Motor neuron (in vitro differentiated cells): ENCODE data around the gene CRIP2. TPM values are rescaled to one million over a fixed set of nuclear protein-coding genes. Genes with fewer than 3 reads are reported as not detected.
A peak's percentile ranks its signal among the peaks of the same experiment; 100 is the strongest.

Experiments used
- ATAC-seq, 8 experiments: fragments of 200-7000 bp; cut with Tn5 transposase; replicated peaks in 6 of 8; 2 replicates each; pipeline ENCODE4 v1.8.0; 2021; ENCODE audit warnings: mild to moderate bottlenecking in 8 of 8, moderate library complexity in 8 of 8
- H3K27ac ChIP-seq, 2 donors: fragments of 250-450 bp; sonication (Bioruptor Pico); 2 replicates each; pipeline ENCODE4 v1.9.0; 2021; ENCODE audit warnings: antibody characterized with exemption in 2 of 2, mild to moderate bottlenecking in 2 of 2, moderate library complexity in 1 of 2
- H3K4me1 ChIP-seq, 2 donors: fragments of 250-450 bp; sonication (Bioruptor Pico); replicated peaks in 1 of 2; 2 replicates each; pipeline ENCODE4 v1.6.1; 2021; ENCODE audit warnings: antibody characterized with exemption in 2 of 2, mild to moderate bottlenecking in 2 of 2, moderate library complexity in 1 of 2
- H3K4me3 ChIP-seq, 5 donors: fragments of 250-450 bp; sonication (Bioruptor Pico); 2 replicates each; pipeline ENCODE4 v1.9.0; 2021; ENCODE audit warnings: antibody characterized with exemption in 5 of 5, mild to moderate bottlenecking in 5 of 5, moderate library complexity in 4 of 5
- WGBS, 10 experiments: fragments of 450-650 bp; shearing (Covaris generic); methylation state at CpG; one replicate each; pipeline ENCODE4 v1.0.0; 2022; 5-methylcytosine and 5-hydroxymethylcytosine counted together
- in situ Hi-C, 9 experiments: fragments of 400-800 bp; cut with MboI; loops; one replicate each; pipeline ENCODE4 v1.15.0; 2021; ENCODE audit warnings: low sequenced_read_pairs in 9 of 9, low pct_unique_long_range_greater_than_20kb in 2 of 9; ENCODE audit not compliant: unreplicated experiment in 9 of 9
- total RNA-seq, 8 experiments: library from RNA; unstranded; fragments of 300-600 nt; gene quantifications; 2 replicates each; pipeline versions ENCODE4 v1.2.3 to v1.2.4, GENCODE V29; 2022

Gene CRIP2
- total RNA-seq, 8 experiments from 2014 or later: 9.5 to 194 (median 55.0) TPM

- peaks cover 23 to 31% of the 10 kb centered on the region in 2 donors for H3K4me1 ChIP-seq
- in situ Hi-C loops: no loop called here
- H3K4me3 ChIP-seq: peak within 1 kb of the TSS; percentile 50 to 78 (median 62)
- H3K27ac ChIP-seq: peak within 1 kb of the TSS; percentile 75 to 87
- 0 to 10% (median 3%) methylated on average over 2 to 10 of the region's 94 CpGs; no CpG with 5 or more reads in 7 of the 10 experiments for WGBS, 10 experiments
- peak; percentile 71 to 87 (median 82) for ATAC-seq
Measured at GRCh38 chr14:105490572-105491365, 16.1 kb downstream of the CRIP2 start, which contains the start of gene TEDC1. Gene TEDC1 (plus strand): TSS chr14:105491246. CDS start chr14:105491376, 130 bp downstream.

DNA sequence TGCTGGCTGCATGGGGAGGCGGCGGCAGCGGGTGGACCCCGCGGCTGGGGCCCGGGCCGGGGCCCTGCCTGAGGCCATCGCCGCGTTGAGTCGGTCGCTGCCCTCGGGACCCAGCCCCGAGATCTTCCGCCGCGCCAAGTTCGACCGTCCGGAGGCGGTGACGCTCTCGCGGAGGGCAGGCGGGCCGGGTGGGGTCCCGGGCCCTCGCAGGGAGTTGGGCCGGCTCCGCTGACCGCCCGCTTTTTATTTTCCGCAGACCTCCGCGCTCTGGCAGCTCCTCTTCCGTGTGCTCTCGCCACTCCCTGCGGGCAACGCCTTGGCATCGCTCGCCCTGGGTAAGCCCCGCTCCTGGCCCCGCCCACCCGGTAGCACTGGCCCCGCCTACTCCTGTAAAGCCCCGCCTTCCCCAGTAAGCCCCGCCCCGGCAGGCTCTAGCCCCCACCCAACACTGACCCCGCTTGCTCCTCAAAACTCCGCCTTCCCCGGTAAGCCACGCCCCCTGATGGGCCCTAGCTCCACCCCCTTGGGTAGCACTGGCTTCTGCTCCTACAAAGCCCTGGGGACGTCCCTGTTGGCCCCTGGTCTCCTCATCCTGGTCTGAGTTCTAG is 16.8 kb downstream of the CRIP2 start:
- in situ Hi-C loops: no loop called here
- Histone ChIP-seq H3K4me1 (peaks cover 17 to 24% of the 10 kb centered on the region in 2 donors), H3K4me3 (peak overlapping the region; percentile 42 to 78 (median 54)), H3K27ac (peak overlapping the region in 1 of 2 donors; percentile 36)
- peak in 2 of 8 experiments; percentile 0 to 4 for ATAC-seq
- 0% methylated on average over 2 of the region's 53 CpGs; no CpG with 5 or more reads in 9 of the 10 experiments for WGBS, 10 experiments

- in situ Hi-C loops: no loop called here
- no peak overlapping the region for H3K27ac ChIP-seq
- peak overlapping the region in 1 of 5 donors; percentile 59 for H3K4me3 ChIP-seq
- no peak for ATAC-seq
- H3K4me1 ChIP-seq: peaks cover 8 to 20% of the 10 kb centered on the region in 2 donors
- WGBS, 10 experiments: 60 to 100% (median 94%) methylated on average over 2 to 12 of the region's 24 CpGs; no CpG with 5 or more reads in 6 of the 10 experiments
Measured at GRCh38 chr14:105492031-105492970, 17.7 kb downstream of the CRIP2 start.

DNA sequence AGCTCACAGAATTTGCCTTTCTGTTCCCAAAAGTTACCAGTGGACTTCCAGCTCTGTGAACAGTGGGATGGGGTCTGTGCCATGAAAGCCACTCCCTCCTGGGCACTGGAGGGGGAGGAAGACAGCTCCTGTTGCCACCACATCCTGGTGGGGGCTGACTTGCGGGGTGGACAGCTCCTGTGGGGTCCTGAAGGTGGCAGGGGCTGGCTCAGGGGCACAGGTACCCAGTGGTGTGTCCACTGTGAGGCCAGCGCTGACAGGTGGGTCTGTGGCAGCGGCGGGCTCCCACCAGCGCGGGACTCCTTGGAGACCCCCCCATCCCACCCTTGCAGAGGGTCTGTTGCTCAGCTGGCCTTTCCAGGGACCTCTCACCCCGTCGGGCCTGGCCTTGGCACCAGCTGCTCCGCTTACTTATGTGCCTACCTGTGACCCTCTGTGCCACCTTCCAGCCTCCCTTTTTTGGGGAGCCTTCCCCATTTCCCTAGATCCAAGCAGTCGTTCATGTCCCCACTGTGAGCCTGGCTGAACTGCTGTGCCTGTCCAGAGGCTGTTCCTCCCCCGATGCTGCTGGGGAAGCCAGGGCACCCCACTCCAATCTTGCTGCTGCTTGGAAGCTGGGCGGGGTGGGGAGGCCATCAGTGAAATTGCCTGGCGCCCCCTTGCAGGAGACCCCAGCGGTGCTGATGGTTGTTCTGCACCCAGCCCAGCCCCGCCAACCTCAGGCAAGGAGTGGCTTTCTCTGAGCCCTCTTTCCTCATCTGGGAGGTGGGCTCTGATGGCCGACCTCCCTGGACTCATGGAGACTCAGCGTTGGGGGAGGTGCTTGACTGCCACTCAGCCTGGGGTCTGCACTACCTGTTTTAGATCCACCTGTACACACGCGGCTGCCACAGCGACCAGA is 18.6 kb downstream of the CRIP2 start:
- ATAC-seq: no peak
- peaks cover 8 to 15% of the 10 kb centered on the region in 2 donors for H3K4me1 ChIP-seq
- in situ Hi-C loops: no loop called here
- no peak overlapping the region for H3K27ac ChIP-seq
- WGBS, 10 experiments: 60 to 100% (median 100%) methylated on average over 1 of the region's 20 CpGs; no CpG with 5 or more reads in 4 of the 10 experiments
- H3K4me3 ChIP-seq: no peak overlapping the region

DNA sequence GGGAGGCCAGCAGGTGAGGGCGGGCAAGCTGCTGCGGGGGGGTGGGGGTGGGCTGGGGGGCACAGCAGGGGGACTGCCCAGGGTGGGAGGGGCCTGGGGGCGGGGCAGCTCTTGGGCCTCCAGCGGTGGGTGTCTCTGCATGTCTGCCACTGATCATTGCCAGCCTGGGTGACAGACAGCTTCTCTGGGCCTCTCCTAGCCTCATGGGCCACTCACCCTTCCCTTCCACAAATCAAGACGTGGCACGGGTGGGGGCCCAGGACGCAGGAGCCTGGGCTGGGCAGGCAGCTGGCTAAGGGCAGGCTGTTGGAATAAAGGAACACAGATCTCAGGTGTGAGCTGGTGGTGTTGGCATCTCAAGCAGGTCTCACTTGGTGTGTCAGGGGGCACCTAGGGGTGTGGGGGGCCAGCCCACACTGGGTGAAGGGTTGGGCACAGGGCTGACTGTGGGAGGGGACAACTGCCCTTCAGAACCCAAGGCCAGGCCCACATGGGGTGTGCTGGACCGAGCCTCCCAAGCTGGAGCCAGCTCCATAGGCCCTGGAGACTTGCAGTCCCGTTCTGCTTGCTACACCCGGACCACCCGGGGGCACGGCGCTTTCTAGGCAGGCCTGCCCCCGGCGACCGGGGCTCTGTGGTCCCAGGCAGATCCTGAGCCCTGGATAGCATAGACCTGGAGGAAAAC is 19.4 kb downstream of the CRIP2 start:
- 100% methylated on average over 1 of the region's 16 CpGs; no CpG with 5 or more reads in 9 of the 10 experiments for WGBS, 10 experiments
- in situ Hi-C loops: no loop called here
- Histone ChIP-seq H3K27ac (no peak overlapping the region), H3K4me1 (peaks cover 7 to 8% of the 10 kb centered on the region in 2 donors), H3K4me3 (no peak overlapping the region)
- no peak for ATAC-seq

GRCh38 chr14:105494606-105494929 is 19.9 kb downstream of the CRIP2 start:
- Histone ChIP-seq H3K4me3 (no peak overlapping the region), H3K27ac (no peak overlapping the region), H3K4me1 (peaks cover 3 to 7% of the 10 kb centered on the region in 2 donors)
- in situ Hi-C loops: no loop called here
- ATAC-seq: no peak
- 90 to 100% (median 97%) methylated on average over 1 to 6 of the region's 6 CpGs; no CpG with 5 or more reads in 4 of the 10 experiments for WGBS, 10 experiments

DNA sequence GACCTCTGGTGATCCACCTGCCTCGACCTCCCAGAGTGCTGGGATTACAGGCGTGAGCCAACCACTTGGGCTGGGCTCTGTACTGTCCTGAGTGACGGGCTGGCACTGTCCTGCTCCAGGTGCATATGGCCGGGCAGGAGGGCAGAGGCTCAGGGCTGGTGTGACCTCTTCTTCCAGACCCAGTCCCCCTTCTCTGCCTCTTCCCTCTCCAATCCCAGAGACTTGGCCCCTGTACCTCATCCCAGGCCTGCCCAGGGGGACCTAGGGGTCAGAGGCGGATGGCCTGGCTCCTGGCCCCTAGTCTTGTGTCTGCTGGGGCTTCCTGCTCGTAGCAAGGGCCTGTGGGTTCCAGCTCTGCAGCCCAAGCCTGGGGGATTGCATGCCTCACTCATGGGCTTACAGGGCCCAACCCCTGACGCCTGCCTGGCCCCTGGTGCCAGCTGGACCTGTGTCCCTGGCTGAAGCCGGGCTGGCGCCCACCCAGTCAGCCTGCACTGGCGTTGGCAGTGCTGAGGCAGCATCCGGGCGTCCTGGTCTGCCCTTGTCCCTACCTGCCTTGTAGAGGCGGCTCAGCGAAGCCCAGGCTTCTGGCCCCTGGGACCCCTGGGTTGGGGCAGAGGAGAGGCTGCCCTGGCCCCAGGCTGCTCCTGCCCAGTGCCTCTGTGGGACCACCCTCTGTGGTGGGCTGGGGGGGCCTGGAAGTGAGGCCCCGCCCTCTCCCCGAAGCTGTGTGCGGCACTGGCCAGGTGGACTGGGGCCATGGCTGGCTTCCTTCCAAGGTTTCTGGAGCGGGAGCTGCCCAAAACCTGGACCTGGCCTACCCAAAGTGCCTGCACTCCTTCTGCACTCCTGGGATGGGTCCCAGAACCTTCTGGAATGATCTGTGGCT is 20.7 kb downstream of the CRIP2 start:
- no peak overlapping the region for H3K4me3 ChIP-seq

DNA sequence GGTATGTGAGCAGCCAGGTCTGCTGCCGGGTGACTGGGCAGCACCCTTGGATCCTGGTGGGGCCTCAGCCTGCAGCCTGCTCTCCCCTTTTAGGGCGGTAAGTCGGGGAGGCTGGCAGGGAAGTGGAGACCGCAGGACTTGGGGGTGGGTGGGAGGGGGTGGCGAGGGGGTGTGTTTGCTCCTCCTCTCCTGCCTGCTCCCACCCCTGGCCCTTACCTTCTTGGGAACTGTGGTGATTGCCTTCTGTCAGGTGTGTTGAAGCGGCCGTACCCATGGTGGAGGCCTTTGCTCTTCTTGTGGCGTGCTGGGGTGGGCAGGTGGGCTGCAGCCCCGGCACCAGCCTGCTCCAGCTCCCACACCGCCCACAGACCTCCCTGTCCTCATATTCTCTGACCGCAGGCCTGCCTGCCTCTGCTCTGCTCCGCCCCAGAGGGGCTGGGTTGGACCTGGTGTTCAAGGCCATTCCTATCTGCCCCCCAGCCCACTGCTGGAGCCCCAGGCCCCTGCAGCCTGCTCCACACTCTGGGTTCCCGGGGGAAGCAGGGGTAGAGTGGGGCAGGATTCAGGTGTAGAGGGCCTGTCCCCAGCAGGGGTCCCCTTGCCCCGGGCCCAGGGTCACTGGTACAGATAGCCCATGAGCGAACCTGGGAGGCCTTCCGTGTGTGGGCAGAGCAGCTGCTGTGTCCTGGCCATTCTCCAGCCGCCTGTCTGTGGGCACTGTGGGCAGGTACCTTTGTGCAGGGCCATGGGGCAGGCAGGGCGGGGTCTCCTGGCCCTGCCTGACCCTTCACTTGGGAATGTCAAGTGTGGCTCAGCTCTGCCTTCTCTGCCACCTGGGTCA is 21.6 kb downstream of the CRIP2 start:
- ATAC-seq: no peak
- no peak overlapping the region for H3K27ac ChIP-seq
- in situ Hi-C loops: no loop called here
- WGBS, 10 experiments: 80 to 100% (median 93%) methylated on average over 1 to 5 of the region's 18 CpGs; no CpG with 5 or more reads in 5 of the 10 experiments
- peaks cover 8 to 9% of the 10 kb centered on the region in 2 donors for H3K4me1 ChIP-seq
- H3K4me3 ChIP-seq: no peak overlapping the region

More for the DNA sequence above, 20.7 kb downstream of the CRIP2 start:
- in situ Hi-C loops: no loop called here
- no peak for ATAC-seq
- peaks cover 8 to 9% of the 10 kb centered on the region in 2 donors for H3K4me1 ChIP-seq
- H3K27ac ChIP-seq: no peak overlapping the region
- 93 to 100% methylated on average over 1 to 5 of the region's 18 CpGs; no CpG with 5 or more reads in 8 of the 10 experiments for WGBS, 10 experiments

DNA sequence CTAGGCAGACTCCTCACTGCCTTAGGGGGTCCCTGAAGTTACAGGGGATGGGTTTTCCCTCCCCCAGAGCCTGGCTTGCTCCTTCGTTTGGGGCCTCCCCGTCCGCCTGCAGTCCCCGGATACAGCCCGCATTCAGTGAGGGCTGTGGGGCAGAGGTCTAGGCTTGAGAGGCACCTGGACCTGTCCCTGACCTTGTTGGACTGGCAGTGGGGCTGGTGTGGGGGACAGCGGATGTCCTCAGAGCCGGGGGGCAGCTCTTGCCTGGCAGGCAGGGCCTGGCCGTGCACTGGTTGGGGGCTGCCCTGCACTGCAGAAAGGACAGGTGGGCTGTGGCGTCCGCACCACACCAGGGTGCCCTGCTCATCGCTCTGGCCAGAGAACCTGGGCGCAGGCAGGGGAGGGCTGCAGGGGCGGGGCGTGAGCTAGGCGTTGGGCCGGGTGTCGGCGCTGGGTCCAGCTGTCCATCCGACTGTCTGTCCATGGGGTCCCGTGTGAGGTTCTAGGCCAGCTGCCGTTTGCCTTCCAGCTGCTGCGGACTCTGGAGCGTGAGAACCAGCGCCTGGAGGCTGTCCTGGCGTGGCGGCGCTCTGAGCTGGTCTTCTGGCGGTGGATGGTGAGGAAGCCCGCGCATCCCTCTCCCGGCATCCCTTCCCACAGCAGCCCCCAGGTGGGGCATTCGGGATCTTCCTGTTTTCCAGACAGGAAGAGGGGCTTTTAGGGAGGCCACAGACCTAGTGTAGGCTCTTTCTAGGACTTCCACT is 22.4 kb downstream of the CRIP2 start:
- Histone ChIP-seq H3K4me3 (no peak overlapping the region), H3K4me1 (peaks cover 5 to 9% of the 10 kb centered on the region in 2 donors), H3K27ac (no peak overlapping the region)
- no peak for ATAC-seq
- in situ Hi-C loops: no loop called here
- 92 to 100% methylated on average over 1 to 2 of the region's 32 CpGs; no CpG with 5 or more reads in 8 of the 10 experiments for WGBS, 10 experiments
